DMS153 (cell line): ENCODE results near the gene IDH3A.

Experiments
- DNase-seq: peaks from one replicate; lab custom pipeline; 2025; lab: John Stamatoyannopoulos, UW

IDH3A gene

DNA sequence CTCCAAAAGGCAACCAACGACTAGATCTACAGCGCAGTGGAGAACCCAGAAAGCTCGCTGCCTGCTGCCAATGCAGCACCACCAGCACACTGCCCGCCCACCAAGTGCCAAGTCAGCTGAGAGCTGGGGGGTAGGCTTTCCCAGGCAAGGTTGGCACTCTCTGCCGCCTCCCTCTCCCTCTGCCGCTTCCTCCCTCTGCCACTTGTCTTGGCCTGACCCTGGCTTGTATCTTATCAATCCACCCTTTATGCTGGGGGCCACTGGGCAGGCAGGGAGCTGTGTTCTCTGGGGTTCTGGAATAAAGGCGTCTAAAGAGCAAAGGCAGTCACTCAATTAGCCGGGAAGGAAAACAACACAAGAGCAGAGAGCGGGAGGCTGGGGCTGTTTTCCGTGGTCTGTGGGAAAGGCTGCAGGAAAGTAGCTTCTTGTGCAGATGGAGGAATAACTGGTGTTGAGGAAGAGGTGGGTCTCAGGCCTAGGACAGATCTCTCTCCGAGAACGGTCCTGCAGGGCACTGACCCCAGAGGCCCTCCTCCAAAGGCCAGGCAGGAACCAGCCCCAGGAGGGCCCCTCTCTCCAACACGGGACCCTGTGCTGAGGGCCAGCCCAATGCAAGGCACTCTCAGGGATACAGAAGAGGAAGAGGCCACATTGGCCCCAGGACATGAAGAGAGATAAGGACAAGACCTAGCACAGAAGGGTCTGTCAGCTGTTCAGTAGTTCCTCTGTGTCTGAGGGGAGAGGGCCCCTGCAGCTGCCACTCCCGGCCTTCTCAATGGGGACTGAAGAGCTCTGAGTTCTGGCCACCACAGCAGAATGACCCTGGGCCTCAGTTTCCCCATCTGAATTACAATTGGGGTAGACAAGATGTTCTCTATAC is 54.4 kb downstream of the IDH3A start:
- no peak for DNase-seq

DNA sequence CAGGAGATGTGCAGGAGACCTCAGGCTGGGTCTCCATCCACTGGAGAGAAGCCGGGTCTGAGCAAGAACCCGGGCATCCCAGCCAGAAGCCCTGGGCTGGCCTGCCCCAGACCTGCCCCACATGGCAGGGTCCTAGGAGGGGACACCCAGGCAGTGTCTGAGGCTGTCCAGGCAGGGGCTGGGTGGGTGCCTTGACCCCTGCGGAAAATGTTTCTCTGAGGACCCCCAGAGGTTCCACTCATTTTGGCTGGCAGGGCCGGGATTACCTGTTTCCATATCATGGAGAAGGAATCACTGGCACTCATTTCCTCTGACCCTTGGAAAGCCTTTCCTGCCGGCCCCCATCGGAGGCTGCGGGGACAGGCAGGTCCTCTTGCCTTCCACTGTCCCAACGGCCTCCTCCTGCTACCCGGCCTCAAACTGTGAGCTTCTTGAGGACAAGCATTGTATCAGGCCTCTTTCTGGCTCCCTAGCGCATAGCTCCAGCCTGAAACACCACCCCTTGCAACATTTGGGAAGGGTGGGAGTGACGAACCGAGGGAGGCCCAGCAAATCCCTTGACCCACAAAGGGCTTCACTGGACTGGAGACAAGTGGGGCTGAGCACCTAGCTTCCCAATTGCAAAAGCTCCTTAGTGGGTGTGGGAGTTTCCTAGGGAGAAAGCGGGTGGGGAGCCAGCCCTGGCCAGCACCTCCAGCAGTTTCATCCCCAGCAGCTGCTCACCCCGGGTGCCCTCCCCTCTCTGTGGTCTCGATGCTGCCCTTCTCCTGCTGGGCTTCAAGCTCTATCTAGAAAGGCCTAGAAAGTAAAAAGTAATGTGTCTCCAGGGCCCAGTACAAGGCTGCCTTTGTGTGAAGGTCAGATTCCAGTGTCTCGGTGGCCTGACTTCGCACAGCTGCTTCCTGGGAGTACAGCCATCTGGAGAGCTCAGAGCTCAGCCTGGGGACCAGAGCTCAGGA is 55.5 kb downstream of the IDH3A start:
- DNase-seq, result no peak

DNA sequence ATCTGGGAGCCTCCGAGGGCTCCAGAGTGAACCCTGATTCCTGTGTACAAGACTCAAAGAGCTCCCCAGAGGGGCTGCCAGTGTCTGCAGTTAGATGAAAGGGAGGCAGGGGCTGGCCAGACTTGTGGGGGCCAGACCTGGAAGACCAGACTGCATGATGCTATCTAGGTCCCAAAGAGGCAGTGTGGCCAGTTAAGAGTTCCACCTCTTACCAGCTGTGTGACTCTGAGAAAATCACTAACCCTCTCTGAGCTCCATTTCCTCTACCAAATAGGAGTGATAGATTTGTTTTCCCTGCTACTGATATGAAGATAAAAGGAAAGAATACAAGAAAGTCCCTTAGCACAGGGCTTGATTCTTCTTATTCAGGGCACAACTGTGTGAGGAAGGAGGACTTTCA is 56.2 kb downstream of the IDH3A start:
- no peak for DNase-seq

DNA sequence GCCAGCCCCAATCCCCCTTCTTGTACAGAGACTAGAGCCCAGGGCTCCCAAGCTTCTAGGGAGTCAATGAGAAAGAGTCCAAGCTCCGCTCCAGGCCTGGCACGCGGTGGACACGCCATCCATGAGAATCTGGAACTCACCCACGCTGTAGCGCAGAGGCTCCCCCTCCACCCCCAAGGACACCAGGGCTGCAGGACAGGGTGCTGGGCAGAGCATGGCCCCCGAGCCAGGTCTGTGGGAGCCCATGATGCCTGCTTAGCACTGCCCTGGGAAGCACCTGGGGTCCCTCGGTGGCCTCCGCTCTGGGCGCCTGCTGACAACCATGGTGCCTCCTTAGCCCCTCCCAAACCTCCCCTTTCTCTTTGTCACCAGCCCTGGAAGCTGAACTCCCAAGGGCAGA is 56.7 kb downstream of the IDH3A start:
- DNase-seq, result no peak

DNA sequence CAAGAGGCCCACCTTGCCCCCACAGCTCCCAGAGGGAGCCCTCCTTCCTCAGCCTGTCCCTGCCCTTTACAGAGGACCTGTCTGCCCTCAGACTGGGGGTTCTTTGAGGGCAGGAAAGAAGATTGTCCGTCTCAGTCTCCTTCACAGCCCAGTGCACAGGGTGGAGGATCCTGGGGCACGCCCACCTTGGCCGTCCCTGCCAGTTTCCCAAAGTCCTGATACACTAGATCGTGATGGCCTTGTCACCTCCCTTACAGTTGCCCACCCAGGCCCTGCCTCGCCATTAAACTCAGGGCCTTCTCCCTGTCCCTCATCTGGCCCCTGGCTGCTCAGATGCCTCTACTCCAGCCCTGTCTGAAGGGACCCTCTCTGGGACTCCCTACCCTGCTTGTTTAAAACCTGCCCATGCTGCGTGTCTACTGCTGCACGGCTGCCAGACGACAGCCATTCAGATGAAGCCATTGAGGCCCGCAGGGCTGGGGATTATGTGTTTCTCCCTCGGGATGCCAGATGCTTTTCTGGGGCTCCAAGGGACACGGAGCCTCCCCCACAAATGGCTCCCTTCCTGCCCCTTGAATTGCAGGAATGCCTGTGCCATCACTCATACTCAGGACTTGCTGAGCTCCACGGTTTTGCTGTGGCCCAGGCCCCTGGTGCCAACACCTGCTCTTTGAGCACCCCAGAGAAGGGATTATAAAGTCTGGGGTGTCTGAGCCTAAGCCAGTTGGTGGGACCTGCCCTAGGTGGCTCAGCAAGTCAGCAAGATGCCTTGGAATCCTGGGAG is 57.4 kb downstream of the IDH3A start:
- DNase-seq, result no peak

DNA sequence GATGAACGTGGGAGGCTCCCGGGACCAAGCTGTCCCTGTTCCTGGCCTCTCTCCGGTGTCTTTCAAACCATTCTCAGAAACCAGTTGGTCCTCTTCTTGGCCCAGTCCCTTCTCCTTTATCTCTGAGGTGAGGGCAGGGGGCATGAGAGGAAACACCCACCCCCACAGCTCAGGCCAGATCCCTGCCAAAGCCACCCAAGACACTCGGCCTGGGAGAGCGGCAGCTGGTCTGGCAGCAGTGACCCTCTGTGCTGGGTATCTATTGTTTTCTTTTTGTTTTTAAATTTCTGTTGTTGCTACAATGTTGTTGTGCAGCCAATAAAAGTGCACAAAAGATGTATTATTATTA is 57.9 kb downstream of the IDH3A start:
- DNase-seq, result no peak

DNA sequence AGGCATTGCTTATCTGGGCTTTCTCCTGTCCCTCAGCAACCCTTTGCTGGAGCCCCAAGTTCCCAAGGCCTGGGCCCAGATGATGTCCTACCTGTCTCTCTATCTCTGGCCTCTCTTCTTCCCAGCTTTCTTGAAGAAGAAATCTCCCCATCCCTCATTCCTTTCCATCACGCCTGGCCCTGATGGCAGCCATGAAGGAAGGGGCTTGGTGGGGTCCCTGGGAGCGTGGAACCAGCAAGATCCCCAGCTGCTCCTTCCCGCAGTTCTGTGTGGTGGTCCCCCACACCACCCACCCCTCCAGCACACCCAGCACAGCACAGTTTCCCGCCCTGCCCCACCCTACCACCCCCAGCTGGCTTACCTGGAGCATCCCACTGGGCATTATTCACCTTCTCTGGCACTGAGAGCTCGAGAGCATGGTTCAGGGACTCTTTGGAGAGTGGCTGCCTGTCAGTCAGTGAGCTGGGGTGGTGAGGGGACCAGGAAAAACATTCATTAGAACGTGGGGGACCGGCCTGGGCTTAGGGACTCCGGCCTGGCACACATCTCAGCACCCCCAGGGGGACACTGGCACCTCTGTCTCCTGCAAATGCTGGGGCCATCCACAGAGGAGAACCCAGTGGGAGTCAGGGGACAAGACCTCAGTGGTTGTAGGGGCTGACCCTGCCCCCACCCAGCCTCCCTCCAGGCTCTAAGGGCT is 58.6 kb downstream of the IDH3A start:
- DNase-seq, result no peak

DNA sequence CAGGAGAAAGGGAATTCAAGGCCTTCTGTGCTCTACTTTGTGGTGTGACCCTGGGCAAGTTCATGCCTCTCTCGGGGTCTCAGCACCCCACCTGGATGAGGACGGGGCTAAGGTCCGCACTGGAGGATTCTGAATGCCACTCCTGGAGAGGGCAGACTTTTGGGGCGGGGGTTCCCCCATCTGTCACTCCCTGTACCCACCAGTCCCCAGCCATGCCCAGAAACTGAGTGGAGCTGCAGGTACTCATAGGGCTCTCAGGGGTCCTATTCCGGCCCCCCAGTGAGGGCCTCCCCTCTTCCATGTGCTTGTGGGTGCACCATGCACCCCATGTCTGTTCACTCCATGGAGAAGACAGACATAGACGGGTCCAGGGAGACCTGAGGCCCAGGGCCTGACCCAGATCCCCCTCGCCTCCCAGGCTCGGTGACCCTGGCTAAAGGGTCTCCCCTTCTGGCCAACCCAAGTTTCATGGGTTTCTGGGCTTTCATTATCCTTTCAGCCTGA is 59.2 kb downstream of the IDH3A start:
- no peak for DNase-seq

DNA sequence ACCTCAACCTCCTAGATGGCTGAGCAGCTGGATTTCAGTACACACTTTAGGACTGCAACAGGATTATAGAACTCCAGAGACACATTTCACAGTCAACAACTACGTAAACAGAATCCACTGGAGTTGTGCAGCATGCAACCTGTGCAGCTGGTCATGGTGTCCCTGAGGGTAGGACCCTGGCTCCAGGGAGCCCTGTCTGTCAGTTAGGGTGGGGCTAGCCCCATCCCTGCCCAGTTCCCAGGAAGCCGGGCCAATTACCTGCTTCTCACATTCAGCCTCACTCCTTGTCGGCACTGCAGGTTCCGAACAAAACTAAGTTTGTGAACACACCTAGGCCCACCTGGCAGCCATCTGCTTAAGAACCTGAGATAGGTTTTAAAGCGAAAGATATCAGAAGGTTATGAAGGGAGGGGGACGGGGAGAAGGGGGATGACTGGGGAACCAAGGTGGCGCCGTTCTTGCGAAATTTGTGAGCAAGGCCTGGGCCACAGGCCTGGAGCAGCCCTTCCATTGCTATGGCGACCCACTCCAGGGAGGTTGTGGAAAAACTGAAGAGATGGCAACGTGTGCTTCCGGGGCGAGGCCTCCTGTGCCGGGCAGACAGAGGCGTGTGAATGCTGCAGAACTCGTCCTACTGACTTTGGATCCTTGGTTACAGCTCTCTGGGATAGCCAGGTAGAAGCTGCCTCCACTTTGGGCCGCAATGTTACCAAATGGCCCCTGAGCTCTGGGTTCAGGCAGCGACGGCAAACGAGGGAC is 59.9 kb downstream of the IDH3A start:
- DNase-seq, result no peak

DNA sequence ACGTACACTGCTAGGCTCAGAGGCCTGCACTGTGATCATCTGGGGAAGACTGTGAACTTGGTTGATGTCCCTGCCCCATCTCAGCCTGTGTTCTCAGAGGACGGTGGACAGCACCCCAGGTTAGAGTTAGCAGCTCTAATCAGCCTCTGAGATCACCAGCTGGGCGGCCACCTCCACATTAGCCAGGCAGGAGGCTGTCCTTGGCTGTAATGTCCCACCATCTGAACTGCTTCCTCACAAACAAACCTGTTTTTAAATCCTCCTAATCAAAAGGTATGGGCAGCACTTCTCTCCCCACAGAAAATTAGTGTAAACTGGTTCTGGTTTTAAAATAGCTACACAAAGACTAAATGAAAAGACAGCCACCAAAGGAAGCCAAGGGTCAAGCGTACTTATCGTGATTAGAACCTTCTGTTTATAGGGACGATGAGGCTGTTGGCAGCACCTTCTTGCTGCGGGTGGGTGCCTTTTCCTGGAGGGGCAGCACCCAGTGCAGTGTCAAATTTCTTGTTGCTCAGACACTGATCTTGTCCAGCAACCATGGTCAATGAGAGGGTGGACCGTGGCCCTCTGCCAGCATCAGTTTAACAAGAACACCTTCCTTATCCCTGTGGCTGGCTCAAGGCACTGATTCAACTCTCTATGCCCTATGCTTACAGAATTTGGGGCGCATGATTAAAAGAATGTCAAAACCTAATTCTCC is 60.6 kb downstream of the IDH3A start:
- no peak for DNase-seq

DNA sequence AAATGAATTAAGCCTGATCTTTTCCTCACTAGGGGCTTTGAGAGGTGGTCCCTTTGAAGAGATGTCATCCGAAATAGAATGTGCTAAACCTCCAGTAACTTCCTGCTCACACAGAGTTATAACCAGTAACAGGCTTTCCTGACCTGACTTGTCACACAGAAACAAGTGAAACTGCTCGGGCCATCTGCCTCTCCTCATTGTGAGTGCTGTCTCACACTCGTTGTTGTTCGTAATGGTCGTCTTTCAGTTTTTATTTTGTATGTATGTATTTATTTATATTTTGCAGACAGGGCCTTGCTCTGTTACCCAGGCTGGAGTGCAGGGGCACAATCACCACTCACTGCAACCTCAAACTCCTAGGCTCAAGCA is 61.2 kb downstream of the IDH3A start:
- no peak for DNase-seq

DNA sequence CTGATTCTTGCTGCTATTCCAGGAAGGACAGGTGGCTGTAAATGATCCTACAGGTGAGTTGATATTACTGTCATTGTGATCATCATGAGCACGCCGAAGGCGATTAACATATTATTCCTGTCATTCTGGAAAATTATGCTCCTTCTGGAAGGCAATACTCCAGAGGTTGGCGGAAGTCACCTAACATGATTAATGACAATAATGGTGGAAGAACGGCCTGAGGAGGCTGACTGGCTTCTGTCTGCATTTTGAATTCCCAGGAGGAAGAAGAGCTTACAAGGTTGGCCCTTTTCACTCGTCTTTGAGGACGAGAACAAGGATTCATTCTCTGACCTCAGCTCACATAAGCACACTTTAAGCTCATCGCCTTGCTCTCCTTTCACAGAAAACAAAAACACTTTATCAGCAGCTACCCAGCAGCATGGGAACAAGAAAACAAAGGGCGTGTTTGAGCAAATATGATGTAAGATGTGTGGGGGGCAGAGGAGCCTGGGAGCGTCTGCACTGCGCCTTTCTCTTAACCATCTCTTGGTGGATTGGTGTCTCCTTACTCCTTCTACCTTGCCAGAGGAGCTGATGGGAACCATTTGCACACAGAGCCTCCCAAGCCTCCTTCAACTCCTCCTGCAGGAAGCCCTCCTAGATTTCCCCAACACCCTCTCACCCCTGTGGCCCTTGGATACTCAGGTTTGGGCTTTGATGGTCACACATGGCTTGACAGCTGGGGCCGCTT is 62.2 kb downstream of the IDH3A start:
- DNase-seq, result no peak

DNA sequence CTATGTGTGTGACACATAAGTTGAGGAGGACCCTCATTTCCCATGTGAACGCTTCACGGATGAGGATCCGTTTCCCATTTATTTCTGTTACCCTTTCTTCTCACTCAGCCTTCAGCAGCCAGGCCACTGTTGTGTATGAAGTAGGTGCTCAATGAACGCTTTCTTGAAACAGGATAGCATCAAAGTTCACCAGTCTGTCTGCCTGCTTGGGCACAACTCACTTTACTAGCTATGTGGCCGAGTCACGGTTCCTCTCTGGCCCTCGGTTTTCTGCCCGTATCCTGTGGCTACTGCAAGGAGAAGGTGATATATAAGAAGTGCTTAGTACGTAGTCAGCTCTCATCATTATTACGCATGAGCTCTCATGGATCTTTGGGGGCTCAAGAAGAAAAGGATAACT is 62.8 kb downstream of the IDH3A start:
- DNase-seq, result no peak

DNA sequence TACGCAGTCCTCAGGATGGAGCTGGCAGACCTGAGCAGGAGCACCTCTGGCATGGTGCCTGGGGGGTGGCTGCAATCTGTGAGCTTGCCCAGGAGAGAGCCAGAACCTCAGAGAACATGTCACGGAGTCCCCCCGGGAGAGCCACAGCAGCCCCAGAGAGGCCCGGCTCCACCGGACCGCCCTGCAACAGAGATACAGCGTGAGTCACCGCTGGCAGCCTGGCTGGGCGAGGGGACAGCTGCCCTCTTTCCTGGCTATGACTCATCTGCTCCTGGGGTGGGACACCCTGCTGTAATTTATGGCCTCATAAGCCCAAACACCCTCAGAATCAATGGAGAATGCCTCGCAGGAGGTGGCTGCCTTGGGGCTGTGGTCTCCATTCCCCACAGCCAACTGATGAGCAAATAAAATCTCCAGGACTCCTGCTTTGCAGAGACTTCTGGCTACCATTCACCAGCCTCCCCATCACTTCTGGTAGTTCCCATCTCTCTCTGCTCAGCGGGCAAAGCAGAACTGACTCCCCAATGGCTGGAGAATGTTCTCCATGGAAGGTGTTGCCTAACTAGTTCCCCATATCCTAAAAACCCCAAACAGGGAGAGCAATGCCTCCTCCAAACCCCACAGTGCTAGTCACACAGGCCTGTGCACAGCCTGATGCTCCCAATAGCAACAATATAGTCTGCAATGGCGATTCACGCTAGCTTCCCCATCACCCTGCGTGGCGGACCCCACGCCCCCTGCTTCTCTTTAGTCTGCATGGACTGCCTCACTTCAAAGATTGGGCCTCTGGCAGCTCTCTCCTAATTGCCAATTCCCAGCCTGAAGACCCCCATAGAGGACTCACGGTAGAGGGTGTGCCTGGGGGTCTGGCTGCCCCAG is 63.6 kb downstream of the IDH3A start:
- no peak for DNase-seq

DNA sequence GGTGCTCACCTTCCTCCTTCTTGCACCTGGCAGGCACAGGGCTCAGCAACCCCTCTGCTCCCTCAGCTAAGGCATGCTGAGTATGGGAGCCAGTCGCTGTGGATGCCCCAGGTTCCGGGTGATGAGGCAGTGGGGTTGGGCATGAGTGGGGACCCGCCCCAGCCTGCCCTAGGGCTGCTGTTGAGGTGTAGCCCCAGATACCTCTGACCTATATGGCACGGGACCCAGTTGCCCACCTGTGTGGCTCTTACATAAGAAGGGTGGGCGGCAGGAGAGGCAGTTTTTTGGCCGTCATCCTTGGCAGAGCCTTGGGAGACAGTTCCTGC is 64.2 kb downstream of the IDH3A start:
- no peak for DNase-seq

DNA sequence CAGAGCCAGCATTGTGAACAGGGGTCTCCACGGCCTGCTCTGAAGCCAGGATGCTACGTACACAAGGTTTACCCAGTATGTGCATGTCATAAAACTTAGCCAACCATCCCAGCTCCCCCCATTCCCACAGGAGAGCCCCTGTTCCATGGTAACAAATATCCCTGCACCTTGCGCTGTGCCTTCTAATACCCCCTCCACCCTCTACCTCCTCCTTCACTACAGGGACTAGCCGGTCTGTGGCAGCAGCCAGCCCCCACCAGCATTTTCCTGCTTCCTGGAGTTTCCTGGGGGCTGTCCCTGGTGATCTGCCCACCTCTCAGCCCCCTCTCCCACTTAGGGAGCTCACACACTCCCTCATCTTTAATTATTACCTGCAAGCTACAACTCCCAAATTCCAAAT is 64.8 kb downstream of the IDH3A start:
- DNase-seq, result no peak

DNA sequence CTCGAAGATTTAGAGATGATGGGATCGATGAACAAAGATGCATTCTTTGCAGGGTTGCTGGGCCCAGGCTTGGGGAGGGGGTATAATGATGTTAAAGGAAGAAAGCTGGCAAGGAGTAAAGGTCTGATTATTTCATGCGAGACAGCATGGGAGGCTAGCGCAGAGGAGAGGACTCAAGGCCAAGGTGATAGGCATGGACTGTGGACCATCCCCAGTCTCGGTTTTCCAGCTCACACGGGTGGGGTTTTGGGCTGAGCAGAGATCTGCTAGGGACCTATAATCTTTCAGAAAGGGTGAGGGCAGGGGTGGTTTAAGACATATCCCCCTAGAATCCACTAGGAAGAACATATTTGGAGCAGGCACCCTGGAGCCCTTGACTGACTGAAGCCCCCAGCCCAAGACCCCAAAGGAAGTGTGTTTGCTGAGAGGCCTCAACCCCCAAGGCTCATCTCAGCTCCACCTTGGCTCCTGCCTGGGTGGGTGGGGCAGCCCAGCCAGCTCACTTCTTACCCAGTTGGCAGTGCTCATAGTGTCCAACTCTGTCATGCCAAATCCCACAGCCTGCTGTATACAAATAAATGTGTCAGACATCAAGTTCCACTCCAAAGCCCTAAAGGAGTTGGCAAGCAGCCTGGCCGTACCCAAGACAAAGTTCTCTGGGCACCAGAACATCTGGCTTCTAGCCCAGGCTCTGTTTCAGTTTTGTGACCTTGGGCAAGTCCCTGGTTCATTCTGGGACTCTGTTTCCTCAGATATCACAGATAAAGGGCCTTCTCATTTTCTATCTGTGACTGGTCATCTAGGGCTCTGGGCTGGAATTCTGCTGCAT is 67.3 kb downstream of the IDH3A start:
- no peak for DNase-seq

DNA sequence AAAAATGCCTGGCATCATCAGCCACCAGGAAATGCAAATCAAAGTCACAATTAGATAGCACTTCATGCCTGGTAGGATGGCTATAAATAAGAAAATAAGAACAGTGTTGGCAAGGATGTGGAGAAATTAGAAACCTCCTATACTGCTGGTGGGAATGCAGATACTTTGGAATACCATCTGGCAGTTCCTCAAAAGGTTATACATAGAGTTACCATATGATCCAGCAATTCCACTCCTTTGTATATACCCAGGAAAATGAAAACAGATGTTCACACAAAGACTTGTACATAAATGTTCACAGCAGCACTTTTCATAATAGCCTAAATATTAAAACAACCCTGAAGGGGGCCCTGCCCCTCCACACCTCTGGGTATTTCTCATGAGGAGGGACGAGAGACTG is 71.6 kb downstream of the IDH3A start:
- no peak for DNase-seq
